Measurements from ENCODE around the gene CDC25B. TPM values are rescaled to one million over a fixed set of nuclear protein-coding genes. Genes with fewer than 3 reads are reported as not detected.
A peak's percentile ranks its signal among the peaks of the same experiment; 100 is the strongest.

The CDC25B gene
- total and polyA plus RNA-seq, 10 of the 15 experiments (the other 5 are each of a cell fraction or from before 2014, with no cell fraction given), result 4.6 to 58.8 (median 24.6) TPM

- Histone ChIP-seq H3K27me3 (replicated peaks in 1 of 2; ENCODE audit: control insufficient read depth in 2 of 2, insufficient read depth in 2 of 2, low read length in 1 of 2) (no peaks in the 10 kb centered on the region), H3K4me2 (ENCODE audit: control insufficient read depth, insufficient read depth) (peak overlapping the region; percentile 84), H4K20me1 (ENCODE audit: control insufficient read depth, insufficient read depth) (no peaks in the 10 kb centered on the region), H2AFZ (ENCODE audit: control insufficient read depth, low read depth, low read length) (peak overlapping the region; percentile 85; the same call in 1 of the 2 replicates), H3K9me3 (replicated peaks; ENCODE audit: control insufficient read depth, insufficient read depth, low read length) (no peaks in the 10 kb centered on the region), H3K4me3 (peak overlapping the region; percentile 87), H3K9ac (ENCODE audit: control insufficient read depth, insufficient read depth, low read length) (peak overlapping the region; percentile 88), H3K4me1 (ENCODE audit: control insufficient read depth, insufficient read depth, low read length) (peaks cover 10% of the 10 kb centered on the region), H3K79me2 (ENCODE audit: control insufficient read depth, insufficient read depth, low read length) (peaks cover 29% of the 10 kb centered on the region), H3K36me3 (ENCODE audit: control insufficient read depth in 2 of 2, insufficient read depth in 2 of 2, low read length in 1 of 2) (no peaks in the 10 kb centered on the region), H3K27ac (ENCODE audit: control insufficient read depth, insufficient read depth) (peak overlapping the region; percentile 79)
- ChIA-PET SMC1A (ENCODE audit: uncharacterized antibody, unreplicated experiment) (interaction anchor here (1.2 kb wide), 1 partner anchor 27 kb away, joined by 3 read pairs; the partner anchor contains the start of gene AP5S1), CTCF (interaction anchor here (0.6 to 0.8 kb wide), 2 partner anchors 27 to 95 kb away, joined by 3 read pairs; partner anchors contain the start of gene AP5S1), RAD21 (ENCODE audit: unreplicated experiment) (no interaction called here), POLR2A (no interaction called here)
- intact Hi-C loops (cut with micrococcal nuclease; ENCODE audit: unreplicated experiment), result loop anchor here (2.0 kb wide), 2 partner anchors 27 to 53 kb away; partner anchors contain the start of gene AP5S1
- in situ Hi-C loops (cut with MboI), result no loop called here
- ATAC-seq, result no peak
- TF ChIP-seq MYC (IDR thresholded peaks at IDR 0.05; ENCODE audit: insufficient read depth, insufficient read length, insufficient replicate concordance, low read length, severe bottlenecking), result no peak
- no peak for TF ChIP-seq CBFB (IDR thresholded peaks at IDR 0.05; ENCODE audit: low read depth)
- TF ChIP-seq ETV6 (conservative IDR thresholded peaks at IDR 0.05 in 1 of 2, IDR thresholded peaks at IDR 0.05 in 1 of 2; ENCODE audit: borderline replicate concordance in 1 of 2, low read depth in 1 of 2), result 0 out of 4 replicates have a peak, but pooled peaks of 1 of the 2 experiments have one; percentile 8
- WGBS (ENCODE audit: insufficient coverage, insufficient replicate concordance, low lambda C conversion rate, missing lambda C conversion rate), result 28% methylated on average over 8 of the region's 8 CpGs
- TSS peak; percentile 87 for BruUV-seq (replicated peaks)
- DNase-seq (ENCODE audit: low read depth, low spot score), result no peak
- FAIRE-seq, result no peak
Measured at GRCh38 chr20:3847429-3847940, 51.4 kb downstream of the CDC25B start.

- Histone ChIP-seq H3K27me3 (replicated peaks in 1 of 2; ENCODE audit: control insufficient read depth in 2 of 2, insufficient read depth in 2 of 2, low read length in 1 of 2) (no peaks in the 10 kb centered on the region), H3K4me2 (ENCODE audit: control insufficient read depth, insufficient read depth) (peak overlapping the region; percentile 19; the same call in 1 of the 2 replicates), H3K4me1 (ENCODE audit: control insufficient read depth, insufficient read depth, low read length) (peaks cover 10% of the 10 kb centered on the region), H3K27ac (ENCODE audit: control insufficient read depth, insufficient read depth) (no peak overlapping the region), H2AFZ (ENCODE audit: control insufficient read depth, low read depth, low read length) (no peak overlapping the region), H3K79me2 (ENCODE audit: control insufficient read depth, insufficient read depth, low read length) (peaks cover 29% of the 10 kb centered on the region), H4K20me1 (ENCODE audit: control insufficient read depth, insufficient read depth) (no peaks in the 10 kb centered on the region), H3K4me3 (no peak overlapping the region), H3K36me3 (ENCODE audit: control insufficient read depth in 2 of 2, insufficient read depth in 2 of 2, low read length in 1 of 2) (no peaks in the 10 kb centered on the region), H3K9ac (ENCODE audit: control insufficient read depth, insufficient read depth, low read length) (no peak overlapping the region), H3K9me3 (replicated peaks; ENCODE audit: control insufficient read depth, insufficient read depth, low read length) (no peaks in the 10 kb centered on the region)
- DNase-seq (ENCODE audit: low read depth, low spot score), result no peak
- FAIRE-seq, result no peak
- in situ Hi-C loops (cut with MboI) (no loop called here), intact Hi-C loops (cut with micrococcal nuclease; ENCODE audit: unreplicated experiment) (no loop called here)
- ChIA-PET SMC1A (ENCODE audit: uncharacterized antibody, unreplicated experiment) (interaction anchor here (1.2 kb wide), 1 partner anchor 28 kb away, joined by 3 read pairs; the partner anchor contains the start of gene AP5S1), RAD21 (ENCODE audit: unreplicated experiment) (no interaction called here), CTCF (no interaction called here), POLR2A (interaction anchor here (0.7 kb wide), 1 partner anchor 10 kb away, joined by 5 read pairs; no protein-coding TSS in a partner anchor)
- BruUV-seq (replicated peaks), result no TSS peak
- no peak for ATAC-seq
- WGBS (ENCODE audit: insufficient coverage, insufficient replicate concordance, low lambda C conversion rate, missing lambda C conversion rate), result 83% methylated on average over 1 of the region's 1 CpG
- TF ChIP-seq PAX8 (IDR thresholded peaks at IDR 0.05) (no peak), ZNF592 (IDR thresholded peaks at IDR 0.05) (no peak), RUNX3 (IDR thresholded peaks at IDR 0.05; ENCODE audit: low read length) (no peak), SREBF1 (IDR thresholded peaks at IDR 0.05; ENCODE audit: low read length) (no peak)
- TF ChIP-seq, protein P1, sequence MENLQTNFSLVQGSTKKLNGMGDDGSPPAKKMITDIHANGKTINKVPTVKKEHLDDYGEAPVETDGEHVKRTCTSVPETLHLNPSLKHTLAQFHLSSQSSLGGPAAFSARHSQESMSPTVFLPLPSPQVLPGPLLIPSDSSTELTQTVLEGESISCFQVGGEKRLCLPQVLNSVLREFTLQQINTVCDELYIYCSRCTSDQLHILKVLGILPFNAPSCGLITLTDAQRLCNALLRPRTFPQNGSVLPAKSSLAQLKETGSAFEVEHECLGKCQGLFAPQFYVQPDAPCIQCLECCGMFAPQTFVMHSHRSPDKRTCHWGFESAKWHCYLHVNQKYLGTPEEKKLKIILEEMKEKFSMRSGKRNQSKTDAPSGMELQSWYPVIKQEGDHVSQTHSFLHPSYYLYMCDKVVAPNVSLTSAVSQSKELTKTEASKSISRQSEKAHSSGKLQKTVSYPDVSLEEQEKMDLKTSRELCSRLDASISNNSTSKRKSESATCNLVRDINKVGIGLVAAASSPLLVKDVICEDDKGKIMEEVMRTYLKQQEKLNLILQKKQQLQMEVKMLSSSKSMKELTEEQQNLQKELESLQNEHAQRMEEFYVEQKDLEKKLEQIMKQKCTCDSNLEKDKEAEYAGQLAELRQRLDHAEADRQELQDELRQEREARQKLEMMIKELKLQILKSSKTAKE (IDR thresholded peaks at IDR 0.05; ENCODE audit: low read depth, poor library complexity, severe bottlenecking), result no peak
Measured at GRCh38 chr20:3848565-3848964, 52.5 kb downstream of the CDC25B start.

All from GM12878 (cell line).